DND-41 (cell line): ENCODE data around the gene DLG2.

Experiments
- EZH2 ChIP-seq: IDR thresholded peaks from 3 replicates; pipeline ENCODE4 v1.6.1; 2012; ENCODE audit warnings: borderline replicate concordance, low read depth, mild to moderate bottlenecking, moderate library complexity, low read length, inconsistent platforms; ENCODE audit not compliant: severe bottlenecking
- TF ChIP-seq, protein P1 (sequence below): IDR thresholded peaks from 2 replicates; pipeline ENCODE4 v1.5.1; 2012; ENCODE audit warnings: borderline replicate concordance, low read length, moderate library complexity, mild to moderate bottlenecking; ENCODE audit not compliant: poor library complexity, severe bottlenecking; ENCODE audit errors: extremely low read depth

DNA sequence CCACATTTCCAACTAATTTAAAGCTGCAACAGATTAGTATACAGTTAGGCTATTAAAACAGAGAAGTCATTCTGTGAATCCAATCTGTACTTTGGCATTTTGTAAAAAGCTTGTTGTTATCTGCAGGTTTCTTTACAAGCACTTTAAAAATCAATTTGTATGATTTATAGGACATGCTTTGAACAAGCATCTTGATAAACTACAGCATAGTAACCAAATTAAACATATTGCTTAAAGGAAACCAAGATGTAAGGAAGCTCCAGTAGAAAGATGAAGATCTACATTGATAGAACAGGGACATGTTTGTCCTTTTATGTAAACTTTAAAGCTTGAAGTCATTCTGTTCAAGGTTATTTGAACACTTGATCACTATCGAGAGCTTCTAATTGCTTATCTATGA is 1842.7 kb downstream of the DLG2 start:
- TF ChIP-seq, protein P1, sequence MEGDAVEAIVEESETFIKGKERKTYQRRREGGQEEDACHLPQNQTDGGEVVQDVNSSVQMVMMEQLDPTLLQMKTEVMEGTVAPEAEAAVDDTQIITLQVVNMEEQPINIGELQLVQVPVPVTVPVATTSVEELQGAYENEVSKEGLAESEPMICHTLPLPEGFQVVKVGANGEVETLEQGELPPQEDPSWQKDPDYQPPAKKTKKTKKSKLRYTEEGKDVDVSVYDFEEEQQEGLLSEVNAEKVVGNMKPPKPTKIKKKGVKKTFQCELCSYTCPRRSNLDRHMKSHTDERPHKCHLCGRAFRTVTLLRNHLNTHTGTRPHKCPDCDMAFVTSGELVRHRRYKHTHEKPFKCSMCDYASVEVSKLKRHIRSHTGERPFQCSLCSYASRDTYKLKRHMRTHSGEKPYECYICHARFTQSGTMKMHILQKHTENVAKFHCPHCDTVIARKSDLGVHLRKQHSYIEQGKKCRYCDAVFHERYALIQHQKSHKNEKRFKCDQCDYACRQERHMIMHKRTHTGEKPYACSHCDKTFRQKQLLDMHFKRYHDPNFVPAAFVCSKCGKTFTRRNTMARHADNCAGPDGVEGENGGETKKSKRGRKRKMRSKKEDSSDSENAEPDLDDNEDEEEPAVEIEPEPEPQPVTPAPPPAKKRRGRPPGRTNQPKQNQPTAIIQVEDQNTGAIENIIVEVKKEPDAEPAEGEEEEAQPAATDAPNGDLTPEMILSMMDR, result no peak
- no peak for TF ChIP-seq EZH2
